ENCODE results near the gene FILIP1L. TPM values are rescaled to one million over a fixed set of nuclear protein-coding genes. Genes with fewer than 3 reads are reported as not detected.
A peak's percentile ranks its signal among the peaks of the same experiment; 100 is the strongest.

FILIP1L gene
- total RNA-seq, 1 experiment from 2014 or later, result 4.3 TPM

- H3K4me1 ChIP-seq (ENCODE audit: insufficient read depth, low read length, poor library complexity, severe bottlenecking), result peaks cover 9% of the 10 kb centered on the region
- no peaks in the 10 kb centered on the region for H3K9me3 ChIP-seq (ENCODE audit: low read depth, low read length, poor library complexity, severe bottlenecking)
- intact Hi-C loops (cut with micrococcal nuclease; ENCODE audit: unreplicated experiment), result no loop called here
- no peaks in the 10 kb centered on the region for H3K27me3 ChIP-seq (replicated peaks; ENCODE audit: insufficient read depth, low read depth, low read length, poor library complexity)
- no peak for DNase-seq (ENCODE audit: low spot score)
- H3K4me3 ChIP-seq (ENCODE audit: low read depth, low read length, poor library complexity, severe bottlenecking), result no peak overlapping the region
- H3K36me3 ChIP-seq (ENCODE audit: insufficient read depth, low read length, poor library complexity, severe bottlenecking), result no peaks in the 10 kb centered on the region
- TF ChIP-seq CTCF (conservative IDR thresholded peaks at IDR 0.05; ENCODE audit: low read depth, low read length), result no peak
- no peak for TF ChIP-seq EZH2 (IDR thresholded peaks at IDR 0.05; ENCODE audit: borderline replicate concordance, low read depth, low read length, poor library complexity, severe bottlenecking)
- no peak overlapping the region for H3K27ac ChIP-seq (ENCODE audit: low read depth, low read length, poor library complexity, severe bottlenecking)
- ChIA-PET POLR2A (ENCODE audit: low non-redundant PET) (interaction anchor here (0.6 kb wide), 1 partner anchor 623 kb away, joined by 3 read pairs; the partner anchor contains the start of gene TMEM45A), CTCF (no interaction called here)
- BruUV-seq (replicated peaks), result no TSS peak
Measured at GRCh38 chr3:99869621-99870020, 244.7 kb downstream of the FILIP1L start.

GRCh38 chr3:99868311-99868646, 246.0 kb downstream of the FILIP1L start:
- no TSS peak for BruUV-seq (replicated peaks)
- ChIA-PET POLR2A (ENCODE audit: low non-redundant PET) (no interaction called here), CTCF (no interaction called here)
- Histone ChIP-seq H3K9me3 (ENCODE audit: low read depth, low read length, poor library complexity, severe bottlenecking) (no peaks in the 10 kb centered on the region), H3K27ac (ENCODE audit: low read depth, low read length, poor library complexity, severe bottlenecking) (no peak overlapping the region), H3K4me1 (ENCODE audit: insufficient read depth, low read length, poor library complexity, severe bottlenecking) (peaks cover 5% of the 10 kb centered on the region), H3K36me3 (ENCODE audit: insufficient read depth, low read length, poor library complexity, severe bottlenecking) (no peaks in the 10 kb centered on the region), H3K4me3 (ENCODE audit: low read depth, low read length, poor library complexity, severe bottlenecking) (no peak overlapping the region), H3K27me3 (replicated peaks; ENCODE audit: insufficient read depth, low read depth, low read length, poor library complexity) (no peaks in the 10 kb centered on the region)
- DNase-seq (ENCODE audit: low spot score), result peak; percentile 40
- intact Hi-C loops (cut with micrococcal nuclease; ENCODE audit: unreplicated experiment), result no loop called here
- no peak for TF ChIP-seq CTCF (conservative IDR thresholded peaks at IDR 0.05; ENCODE audit: low read depth, low read length)
- TF ChIP-seq EZH2 (IDR thresholded peaks at IDR 0.05; ENCODE audit: borderline replicate concordance, low read depth, low read length, poor library complexity, severe bottlenecking), result no peak

- intact Hi-C loops (cut with micrococcal nuclease; ENCODE audit: unreplicated experiment), result no loop called here
Measured at GRCh38 chr3:99867594-99868310, 246.5 kb downstream of the FILIP1L start.

More at GRCh38 chr3:99867594-99868310, 246.5 kb downstream of the FILIP1L start:
- DNase-seq (ENCODE audit: low spot score), result no peak
- Histone ChIP-seq H3K27me3 (replicated peaks; ENCODE audit: insufficient read depth, low read depth, low read length, poor library complexity) (no peaks in the 10 kb centered on the region), H3K36me3 (ENCODE audit: insufficient read depth, low read length, poor library complexity, severe bottlenecking) (no peaks in the 10 kb centered on the region), H3K9me3 (ENCODE audit: low read depth, low read length, poor library complexity, severe bottlenecking) (no peaks in the 10 kb centered on the region), H3K4me1 (ENCODE audit: insufficient read depth, low read length, poor library complexity, severe bottlenecking) (peaks cover 5% of the 10 kb centered on the region), H3K27ac (ENCODE audit: low read depth, low read length, poor library complexity, severe bottlenecking) (no peak overlapping the region), H3K4me3 (ENCODE audit: low read depth, low read length, poor library complexity, severe bottlenecking) (no peak overlapping the region)
- no TSS peak for BruUV-seq (replicated peaks)
- ChIA-PET CTCF (no interaction called here), POLR2A (ENCODE audit: low non-redundant PET) (no interaction called here)
- TF ChIP-seq CTCF (conservative IDR thresholded peaks at IDR 0.05; ENCODE audit: low read depth, low read length) (no peak), EZH2 (IDR thresholded peaks at IDR 0.05; ENCODE audit: borderline replicate concordance, low read depth, low read length, poor library complexity, severe bottlenecking) (no peak)
